HFFc6 (cell line): Measurements from ENCODE around the gene SNRPE. TPM values are rescaled to one million over a fixed set of nuclear protein-coding genes. Genes with fewer than 3 reads are reported as not detected.
"Not testable (repeated sequence)": the region's sequence is repeated elsewhere in the genome, so short reads cannot be mapped to it uniquely, and the experiment has no call there.

ENCODE experiments used
- DNase-seq: peaks from one replicate; pipeline ENCODE4 v3.0.0-alpha.2; 2018
- H3K27ac Mint-ChIP-seq: 2 replicates; pipeline ENCODE4 v1.8.0; 2020; ENCODE audit warnings: mild to moderate bottlenecking, mixed read lengths
- H3K27me3 Mint-ChIP-seq: 2 replicates; pipeline ENCODE4 v1.8.0; 2021; ENCODE audit warnings: mild to moderate bottlenecking, moderate library complexity, mixed read lengths; ENCODE audit not compliant: insufficient read depth
- H3K36me3 Mint-ChIP-seq: 2 replicates; pipeline ENCODE4 v1.8.0; 2021; ENCODE audit warnings: low read depth, mixed read lengths
- H3K4me1 Mint-ChIP-seq: 2 replicates; pipeline ENCODE4 v1.8.0; 2020; ENCODE audit warnings: low read depth, mixed read lengths
- H3K4me3 Mint-ChIP-seq: 2 replicates; pipeline ENCODE4 v1.8.0; 2020; ENCODE audit warnings: mild to moderate bottlenecking, moderate library complexity, mixed read lengths
- H3K9me3 Mint-ChIP-seq: 2 replicates; pipeline ENCODE4 v1.8.0; 2020; ENCODE audit warnings: mild to moderate bottlenecking, mixed read lengths
- total RNA-seq, 6 experiments: library from RNA; stranded (reverse); fragmentation: NEBNext Ultra II Directional; extraction: Animal tissue kit (Norgen Biotek cat#: 25700); gene quantifications; 2 replicates in 1 of 6; 3 replicates in 5 of 6; pipeline ENCODE4 v1.2.3, GENCODE V29; 2021
- TF ChIP-seq, protein P1 (sequence below): fragments of 200-600 bp; sonication (generic); IDR thresholded peaks from 2 replicates; pipeline ENCODE4 v1.5.0; 2021; ENCODE audit warnings: antibody characterized with exemption, mild to moderate bottlenecking

SNRPE gene
- total RNA-seq, 6 experiments from 2014 or later, result 154 to 186 (median 163) TPM

DNA sequence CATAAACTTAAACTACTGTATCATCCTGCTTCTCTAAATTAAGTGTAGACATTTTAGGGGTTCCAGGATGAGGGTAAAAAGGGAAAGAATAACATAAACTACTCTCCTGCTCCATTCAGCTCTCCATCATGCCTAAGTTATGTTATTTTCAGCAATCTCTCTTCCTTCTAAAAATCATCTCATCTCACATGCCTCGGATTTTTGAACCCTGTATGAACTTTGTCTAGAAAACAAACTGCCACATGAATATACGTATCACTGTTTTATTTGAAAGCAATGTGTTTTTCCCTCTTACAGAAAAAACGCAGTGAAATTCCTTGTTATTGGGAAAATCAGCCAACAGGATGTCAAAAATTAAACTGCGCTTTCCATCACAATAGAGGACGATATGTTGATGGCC, 33.4 kb upstream of the SNRPE start:
- no peak overlapping the region for H3K27ac Mint-ChIP-seq
- no peaks in the 10 kb centered on the region for H3K9me3 Mint-ChIP-seq
- TF ChIP-seq, protein P1, sequence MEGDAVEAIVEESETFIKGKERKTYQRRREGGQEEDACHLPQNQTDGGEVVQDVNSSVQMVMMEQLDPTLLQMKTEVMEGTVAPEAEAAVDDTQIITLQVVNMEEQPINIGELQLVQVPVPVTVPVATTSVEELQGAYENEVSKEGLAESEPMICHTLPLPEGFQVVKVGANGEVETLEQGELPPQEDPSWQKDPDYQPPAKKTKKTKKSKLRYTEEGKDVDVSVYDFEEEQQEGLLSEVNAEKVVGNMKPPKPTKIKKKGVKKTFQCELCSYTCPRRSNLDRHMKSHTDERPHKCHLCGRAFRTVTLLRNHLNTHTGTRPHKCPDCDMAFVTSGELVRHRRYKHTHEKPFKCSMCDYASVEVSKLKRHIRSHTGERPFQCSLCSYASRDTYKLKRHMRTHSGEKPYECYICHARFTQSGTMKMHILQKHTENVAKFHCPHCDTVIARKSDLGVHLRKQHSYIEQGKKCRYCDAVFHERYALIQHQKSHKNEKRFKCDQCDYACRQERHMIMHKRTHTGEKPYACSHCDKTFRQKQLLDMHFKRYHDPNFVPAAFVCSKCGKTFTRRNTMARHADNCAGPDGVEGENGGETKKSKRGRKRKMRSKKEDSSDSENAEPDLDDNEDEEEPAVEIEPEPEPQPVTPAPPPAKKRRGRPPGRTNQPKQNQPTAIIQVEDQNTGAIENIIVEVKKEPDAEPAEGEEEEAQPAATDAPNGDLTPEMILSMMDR, result no peak
- H3K27me3 Mint-ChIP-seq, result peaks cover 2% of the 10 kb centered on the region; the same call in 1 of the 2 replicates
- peaks cover 32% of the 10 kb centered on the region for H3K36me3 Mint-ChIP-seq
- H3K4me1 Mint-ChIP-seq, result peaks cover 30% of the 10 kb centered on the region
- no peak for DNase-seq
- H3K4me3 Mint-ChIP-seq, result no peak overlapping the region

- Mint-ChIP-seq H3K4me1 (peaks cover 25% of the 10 kb centered on the region), H3K36me3 (peaks cover 32% of the 10 kb centered on the region), H3K9me3 (no peaks in the 10 kb centered on the region), H3K27me3 (no peaks in the 10 kb centered on the region; the same call in 1 of the 2 replicates), H3K4me3 (no peak overlapping the region), H3K27ac (no peak overlapping the region)
- no peak for DNase-seq
- TF ChIP-seq, protein P1, result no peak
These were observed 32.9 kb upstream of the SNRPE start for GRCh38 chr1:203828503-203828902.

DNA sequence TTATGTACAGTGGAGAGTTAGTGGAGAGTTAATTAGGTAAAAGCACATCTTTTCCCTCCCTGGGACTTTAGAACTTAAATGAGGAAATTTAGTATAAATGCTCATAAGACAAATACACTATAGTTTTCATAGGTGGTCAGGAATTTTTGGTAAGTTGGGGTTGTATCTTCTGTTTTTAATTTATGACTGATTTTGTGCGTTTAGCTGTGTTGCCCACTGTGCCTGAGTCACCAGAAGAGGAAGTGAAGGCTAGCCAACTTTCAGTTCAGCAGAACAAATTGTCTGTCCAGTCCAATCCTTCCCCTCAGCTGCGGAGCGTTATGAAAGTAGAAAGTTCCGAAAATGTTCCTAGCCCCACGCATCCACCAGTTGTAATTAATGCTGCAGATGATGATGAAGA, 32.2 kb upstream of the SNRPE start:
- not testable (repeated sequence) for DNase-seq, H3K27me3 Mint-ChIP-seq, H3K4me3 Mint-ChIP-seq, H3K9me3 Mint-ChIP-seq
- H3K4me1 Mint-ChIP-seq, result peaks cover 25% of the 10 kb centered on the region
- peaks cover 38% of the 10 kb centered on the region for H3K36me3 Mint-ChIP-seq
- H3K27ac Mint-ChIP-seq, result peak overlapping the region; percentile 32

DNA sequence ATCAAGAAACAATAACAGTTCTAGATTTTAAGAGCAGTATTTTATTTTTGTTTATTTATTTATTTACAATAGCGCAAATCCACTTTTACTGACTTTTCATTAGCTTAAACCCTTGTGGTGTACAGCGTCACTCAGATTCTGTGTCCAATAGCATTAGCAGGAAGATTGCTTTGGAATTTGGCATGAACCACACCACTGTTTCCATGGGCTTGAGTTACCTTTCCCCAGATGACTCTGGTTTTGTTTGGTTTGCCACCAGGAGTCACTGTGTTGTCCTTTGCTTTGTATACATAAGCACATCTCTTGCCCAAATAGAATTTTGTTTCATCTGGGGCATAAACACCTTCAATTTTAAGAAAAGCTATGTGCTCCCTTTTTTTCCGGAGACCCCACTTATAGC, 25.9 kb upstream of the SNRPE start:
- H3K4me1 Mint-ChIP-seq, result peaks cover 9% of the 10 kb centered on the region
- H3K9me3 Mint-ChIP-seq, result no peaks in the 10 kb centered on the region
- no peaks in the 10 kb centered on the region for H3K27me3 Mint-ChIP-seq
- no peak for DNase-seq
- TF ChIP-seq, protein P1, result peak; percentile 40; the same call in 1 of the 2 replicates
- no peak overlapping the region for H3K4me3 Mint-ChIP-seq
- no peak overlapping the region for H3K27ac Mint-ChIP-seq
- H3K36me3 Mint-ChIP-seq, result peaks cover 39% of the 10 kb centered on the region

DNA sequence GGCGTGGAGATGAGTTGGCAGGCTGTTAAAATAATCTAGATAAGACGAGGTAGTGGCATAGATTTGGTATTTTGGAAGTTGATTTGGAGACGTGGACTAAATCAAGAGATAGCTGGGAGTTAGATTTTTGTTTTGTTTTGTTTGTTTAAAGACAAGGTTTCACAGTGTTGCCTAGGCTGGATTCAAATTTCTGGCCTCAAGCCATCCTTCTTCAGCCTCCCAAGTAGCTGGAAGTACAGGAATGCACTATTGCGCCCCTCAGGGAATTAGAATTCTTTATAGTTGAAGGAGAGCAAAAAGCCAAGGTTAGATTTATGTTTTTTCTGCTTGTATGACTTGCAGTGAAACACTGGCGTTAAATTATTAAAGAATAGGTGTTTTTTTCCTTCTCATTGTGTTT, 22.3 kb upstream of the SNRPE start:
- Mint-ChIP-seq H3K4me1 (peaks cover 9% of the 10 kb centered on the region), H3K36me3 (peaks cover 48% of the 10 kb centered on the region), H3K27ac (peak overlapping the region; percentile 74), H3K9me3 (no peaks in the 10 kb centered on the region), H3K4me3 (no peak overlapping the region), H3K27me3 (no peaks in the 10 kb centered on the region)
- TF ChIP-seq, protein P1, result no peak
- DNase-seq, result peak; percentile 38

DNA sequence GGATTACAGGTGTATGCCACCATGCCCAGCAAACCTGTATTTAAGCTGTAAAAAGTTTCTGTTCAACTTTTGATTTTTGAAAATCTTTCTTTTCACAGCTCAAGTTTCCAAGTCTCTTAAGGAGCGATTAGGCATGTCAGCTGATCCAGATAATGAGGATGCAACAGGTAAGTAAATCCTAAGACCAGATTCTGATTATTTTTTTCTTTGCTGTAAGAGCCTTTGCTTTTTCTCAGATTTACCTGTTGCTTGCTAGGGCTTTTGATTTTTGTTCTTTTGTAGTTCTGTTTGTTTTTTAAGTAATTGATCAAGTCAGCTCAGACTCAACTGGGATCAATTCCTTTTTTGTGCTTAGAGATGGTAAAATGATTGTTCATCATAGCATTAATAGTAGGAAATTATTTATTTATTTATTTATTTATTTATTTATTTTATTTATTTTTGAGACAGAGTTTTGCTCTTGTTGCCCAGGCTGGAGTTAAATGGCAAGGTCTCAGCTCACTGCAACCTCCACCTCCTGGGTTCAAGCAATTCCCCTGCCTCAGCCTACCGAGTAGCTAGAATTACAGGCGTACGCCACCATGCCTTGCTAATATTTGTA, 21.1 kb upstream of the SNRPE start:
- Mint-ChIP-seq H3K9me3 (no peaks in the 10 kb centered on the region), H3K36me3 (peaks cover 41% of the 10 kb centered on the region), H3K27me3 (no peaks in the 10 kb centered on the region), H3K27ac (no peak overlapping the region), H3K4me3 (no peak overlapping the region), H3K4me1 (peaks cover 9% of the 10 kb centered on the region)
- no peak for DNase-seq
- TF ChIP-seq, protein P1, result no peak
